Neuronal stem cell (in vitro differentiated cells): ENCODE data around the gene COPS9.

ENCODE experiments used
- DNase-seq: peaks from one replicate; pipeline ENCODE4 v3.0.0-alpha.2; 2013; ENCODE audit warnings: low spot score
- H2AFZ ChIP-seq: one replicate; pipeline ENCODE4 v1.6.1; 2013; ENCODE audit warnings: mild to moderate bottlenecking, low read length, inconsistent platforms
- H2AK5ac ChIP-seq: 2 replicates; pipeline ENCODE4 v1.6.1; 2013; ENCODE audit warnings: low read depth, mild to moderate bottlenecking, inconsistent platforms, low read length, moderate library complexity, mixed read lengths
- H2BK120ac ChIP-seq: 2 replicates; pipeline ENCODE4 v1.6.1; 2013; ENCODE audit warnings: low read depth, mild to moderate bottlenecking, inconsistent platforms, low read length, moderate library complexity, mixed read lengths
- H2BK12ac ChIP-seq: one replicate; pipeline ENCODE4 v1.6.1; 2013; ENCODE audit warnings: low read length, inconsistent platforms
- H2BK15ac ChIP-seq: 2 replicates; pipeline ENCODE4 v1.6.1; 2013; ENCODE audit warnings: mild to moderate bottlenecking, low read length, inconsistent platforms, mixed read lengths
- H2BK5ac ChIP-seq: one replicate; pipeline ENCODE4 v1.6.1; 2013; ENCODE audit warnings: inconsistent platforms, mild to moderate bottlenecking, low read length, moderate library complexity
- H3K14ac ChIP-seq: one replicate; pipeline ENCODE4 v1.6.1; 2013; ENCODE audit warnings: low read length, inconsistent platforms
- H3K18ac ChIP-seq: 2 replicates; pipeline ENCODE4 v1.6.1; 2013; ENCODE audit warnings: low read length, inconsistent platforms
- H3K23ac ChIP-seq: 2 replicates; pipeline ENCODE4 v1.6.1; 2013; ENCODE audit warnings: low read depth, mild to moderate bottlenecking, mixed read lengths, low read length, inconsistent platforms; ENCODE audit not compliant: poor library complexity
- H3K27ac ChIP-seq: replicated peaks from 3 replicates; pipeline ENCODE4 v1.5.1; 2013; ENCODE audit warnings: low read length, inconsistent platforms
- H3K27me3 ChIP-seq, 3 experiments: 2 replicates each; pipeline ENCODE4 v1.6.1; 2013; ENCODE audit warnings: low read length in 3 of 3, mild to moderate bottlenecking in 2 of 3, inconsistent platforms in 1 of 3, low read depth in 1 of 3, mixed read lengths in 1 of 3, moderate library complexity in 1 of 3; ENCODE audit not compliant: control insufficient read depth in 3 of 3, insufficient read depth in 3 of 3
- H3K36me3 ChIP-seq, 2 donors: replicated peaks in 1 of 2; 2 replicates each; pipeline ENCODE4 v1.6.1; 2013; ENCODE audit warnings: low read length in 2 of 2; ENCODE audit not compliant: control insufficient read depth in 2 of 2, insufficient read depth in 2 of 2
- H3K4ac ChIP-seq: 2 replicates; pipeline ENCODE4 v1.6.1; 2013; ENCODE audit warnings: inconsistent platforms, mild to moderate bottlenecking, low read length, moderate library complexity
- H3K4me1 ChIP-seq, 2 donors: 1 replicate in 1 of 2; 2 replicates in 1 of 2; pipeline ENCODE4 v1.6.1; 2013; ENCODE audit warnings: low read length in 2 of 2, low read depth in 1 of 2; ENCODE audit not compliant: control insufficient read depth in 2 of 2, insufficient read depth in 1 of 2
- H3K4me2 ChIP-seq: one replicate; pipeline ENCODE4 v1.6.1; 2013; ENCODE audit warnings: mild to moderate bottlenecking, low read length, inconsistent platforms; ENCODE audit not compliant: insufficient read depth, poor library complexity, severe bottlenecking
- H3K4me3 ChIP-seq, 2 donors: 2 replicates each; pipeline ENCODE4 v1.5.1; 2013; ENCODE audit warnings: low read length in 2 of 2, mild to moderate bottlenecking in 2 of 2, inconsistent platforms in 1 of 2, moderate library complexity in 1 of 2
- H3K79me1 ChIP-seq: one replicate; pipeline ENCODE4 v1.6.1; 2013; ENCODE audit warnings: low read depth, mild to moderate bottlenecking, inconsistent platforms, low read length, moderate library complexity
- H3K9ac ChIP-seq: one replicate; pipeline ENCODE4 v1.6.1; 2013; ENCODE audit warnings: mild to moderate bottlenecking, low read depth, low read length, inconsistent platforms; ENCODE audit not compliant: poor library complexity
- H3K9me3 ChIP-seq, 2 donors: replicated peaks in 1 of 2; 2 replicates each; pipeline versions ENCODE3 to v1.6.1; 2013; ENCODE audit warnings: low read length in 2 of 2, mild to moderate bottlenecking in 2 of 2, inconsistent platforms in 1 of 2, low read depth in 1 of 2, mixed read lengths in 1 of 2, moderate library complexity in 1 of 2; ENCODE audit not compliant: control insufficient read depth in 2 of 2, insufficient read depth in 1 of 2
- H4K8ac ChIP-seq: one replicate; pipeline ENCODE4 v1.6.1; 2013; ENCODE audit warnings: low read depth, mild to moderate bottlenecking, inconsistent platforms, low read length, moderate library complexity
- H4K91ac ChIP-seq: one replicate; pipeline ENCODE4 v1.6.1; 2013; ENCODE audit warnings: low read length, low read depth, mild to moderate bottlenecking, inconsistent platforms; ENCODE audit not compliant: poor library complexity
- WGBS, 2 donors: extraction: QIAGEN DNeasy Blood & Tissue Kit; methylation state at CpG; one replicate each; pipeline ENCODE4 v1.1.7; 2013; ENCODE audit warnings: missing lambda C conversion rate in 2 of 2, mixed read lengths in 1 of 2; ENCODE audit not compliant: insufficient read length in 2 of 2, insufficient replicate concordance in 1 of 2; ENCODE audit errors: extremely low coverage in 2 of 2; 5-methylcytosine and 5-hydroxymethylcytosine counted together

COPS9 gene

GRCh38 chr2:240151477-240152031, 15.4 kb upstream of the COPS9 start:
- H2BK120ac ChIP-seq, result no peak overlapping the region
- H3K27me3 ChIP-seq, result peaks cover 0 to 31% (median 3%) of the 10 kb centered on the region in 3 experiments
- no peak overlapping the region for H3K14ac ChIP-seq
- H3K4me1 ChIP-seq, result peaks cover 0 to 23% of the 10 kb centered on the region in 2 donors
- no peak overlapping the region for H3K27ac ChIP-seq
- H3K4ac ChIP-seq, result no peak overlapping the region
- no peak overlapping the region for H2AFZ ChIP-seq
- no peak overlapping the region for H3K4me2 ChIP-seq
- peak overlapping the region; percentile 77 for H2BK12ac ChIP-seq
- H3K9ac ChIP-seq, result no peak overlapping the region
- H4K8ac ChIP-seq, result no peak overlapping the region
- H3K79me1 ChIP-seq, result no peaks in the 10 kb centered on the region
- H2BK15ac ChIP-seq, result peak overlapping the region; percentile 52
- WGBS, 2 donors, result no CpG with 5 or more reads among the region's 15 CpGs
- DNase-seq, result no peak
- peak overlapping the region; percentile 2 for H2AK5ac ChIP-seq
- peak overlapping the region; percentile 0 for H4K91ac ChIP-seq
- peaks cover 0 to 1% of the 10 kb centered on the region in 2 donors for H3K9me3 ChIP-seq
- H3K36me3 ChIP-seq, result peaks cover 0 to 3% of the 10 kb centered on the region in 2 donors
- no peak overlapping the region for H2BK5ac ChIP-seq
- no peak overlapping the region for H3K23ac ChIP-seq
- no peak overlapping the region for H3K18ac ChIP-seq
- H3K4me3 ChIP-seq, result no peak overlapping the region

DNA sequence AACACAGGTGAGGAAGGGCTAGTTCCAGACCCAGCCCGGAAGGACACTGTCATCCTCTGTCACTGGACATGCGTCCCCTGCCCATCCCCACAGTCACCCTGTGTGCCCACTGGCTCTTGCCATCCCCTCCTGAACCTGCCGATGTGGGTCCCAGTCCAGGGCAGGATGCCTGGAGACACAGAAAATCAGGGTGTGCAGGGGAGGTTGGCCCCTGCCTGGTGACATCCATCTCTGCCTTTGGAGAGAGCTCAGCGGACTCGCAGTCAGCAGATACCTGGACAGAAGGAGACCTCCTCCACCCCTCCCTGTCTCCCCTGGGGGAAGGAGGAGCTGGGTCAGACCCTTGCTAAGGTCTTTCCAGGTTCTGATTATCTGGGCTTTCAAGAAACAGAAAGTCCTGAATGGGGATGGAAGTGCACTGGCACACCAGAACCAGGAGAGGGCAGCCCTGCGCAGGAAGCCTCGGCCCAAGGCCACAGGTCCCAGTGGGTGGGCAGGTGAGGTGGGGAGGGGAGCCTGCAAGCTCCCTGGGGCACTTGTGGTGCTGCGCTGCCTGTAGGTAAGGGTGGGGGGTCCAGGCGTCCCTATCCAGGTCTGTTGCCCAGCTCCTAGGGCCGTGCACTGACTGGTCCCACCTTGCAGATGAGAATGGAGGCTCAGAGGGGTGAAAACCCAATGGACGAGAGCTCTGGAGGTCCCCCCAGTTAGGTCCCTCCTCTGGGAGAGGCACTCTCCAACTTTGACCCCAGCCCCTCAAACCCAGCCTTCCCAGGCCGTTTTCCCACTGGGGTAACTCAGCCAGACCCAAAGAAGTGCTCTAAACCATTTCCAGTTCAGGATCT, 14.1 kb upstream of the COPS9 start:
- Histone ChIP-seq H3K23ac (no peak overlapping the region), H4K91ac (no peak overlapping the region), H3K4me2 (no peak overlapping the region), H2BK5ac (peak overlapping the region; percentile 57), H2BK12ac (peak overlapping the region; percentile 47), H2AFZ (no peak overlapping the region), H2BK120ac (no peak overlapping the region), H2BK15ac (peak overlapping the region; percentile 69), H3K9me3 (peaks cover 0 to 1% of the 10 kb centered on the region in 2 donors), H3K14ac (no peak overlapping the region), H3K9ac (no peak overlapping the region), H3K79me1 (no peaks in the 10 kb centered on the region), H2AK5ac (peak overlapping the region; percentile 20), H4K8ac (no peak overlapping the region), H3K36me3 (peaks cover 0 to 3% of the 10 kb centered on the region in 2 donors), H3K27me3 (peaks cover 0 to 23% (median 3%) of the 10 kb centered on the region in 3 experiments), H3K4me3 (no peak overlapping the region), H3K4ac (no peak overlapping the region), H3K27ac (no peak overlapping the region), H3K4me1 (peaks cover 0 to 10% of the 10 kb centered on the region in 2 donors), H3K18ac (peak overlapping the region; percentile 77)
- peak; percentile 46 for DNase-seq
- no CpG with 5 or more reads among the region's 12 CpGs for WGBS, 2 donors

DNA sequence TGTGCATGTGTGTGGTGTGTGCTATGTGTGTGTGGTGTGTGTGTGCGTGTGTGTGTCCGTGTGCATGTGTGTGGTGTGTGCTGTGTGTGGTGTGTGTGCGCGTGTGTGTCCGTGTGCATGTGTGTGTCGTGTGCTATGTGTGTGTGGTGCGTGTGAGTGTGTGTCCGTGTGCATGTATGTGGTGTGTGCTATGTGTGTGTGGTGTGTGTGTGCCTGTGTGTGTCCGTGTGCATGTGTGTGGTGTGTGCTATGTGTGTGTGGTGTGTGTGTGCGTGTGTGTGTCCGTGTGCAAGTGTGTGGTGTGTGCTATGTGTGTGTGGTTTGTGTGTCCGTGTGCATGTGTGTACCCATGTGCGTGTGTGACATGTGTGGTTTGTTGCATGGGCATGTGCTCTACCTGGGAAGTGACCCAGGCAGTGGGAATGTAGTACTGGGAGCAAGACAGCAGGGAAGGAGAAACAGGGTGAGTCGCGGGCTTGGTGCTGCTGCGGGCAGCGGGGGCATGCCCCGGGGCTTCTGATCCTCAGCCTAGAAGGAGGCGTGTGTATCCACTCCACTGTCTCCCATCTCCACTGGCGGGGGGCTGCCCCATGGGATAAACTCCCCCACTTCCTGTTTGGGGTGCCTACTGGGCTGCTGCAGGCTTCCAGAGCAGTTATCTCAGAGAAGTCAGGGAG, 11.9 kb upstream of the COPS9 start:
- no CpG with 5 or more reads among the region's 20 CpGs for WGBS, 2 donors
- Histone ChIP-seq H2BK15ac (peak overlapping the region; percentile 45), H3K4me3 (peak overlapping the region in 1 of 2 donors; percentile 72), H2BK5ac (peak overlapping the region; percentile 27), H4K8ac (peak overlapping the region; percentile 43), H2BK12ac (peak overlapping the region; percentile 63), H2AK5ac (peak overlapping the region; percentile 20), H3K4me1 (peaks cover 0 to 2% of the 10 kb centered on the region in 2 donors), H3K14ac (peak overlapping the region; percentile 63), H3K9ac (peak overlapping the region; percentile 78), H3K18ac (peak overlapping the region; percentile 67), H3K9me3 (peaks cover 0 to 1% of the 10 kb centered on the region in 2 donors), H3K27me3 (peaks cover 0 to 16% (median 3%) of the 10 kb centered on the region in 3 experiments), H3K36me3 (peaks cover 0 to 3% of the 10 kb centered on the region in 2 donors), H2AFZ (no peak overlapping the region), H3K79me1 (peaks cover 2% of the 10 kb centered on the region), H4K91ac (peak overlapping the region; percentile 1), H3K4me2 (no peak overlapping the region), H2BK120ac (no peak overlapping the region), H3K27ac (no peak overlapping the region), H3K4ac (no peak overlapping the region), H3K23ac (peak overlapping the region; percentile 50)
- DNase-seq, result no peak
